22Rv1 (cell line): ENCODE measurements around the gene SPINK7.
A peak's percentile ranks its signal among the peaks of the same experiment; 100 is the strongest.
"Not testable (repeated sequence)": the region's sequence is repeated elsewhere in the genome, so short reads cannot be mapped to it uniquely, and the experiment has no call there.

Experiments
- H3K27ac ChIP-seq: fragments of 450-650 bp; 2 replicates; pipeline ENCODE4 v1.5.1; 2017
- ZFX ChIP-seq: fragments of 450-650 bp; IDR thresholded peaks from 2 replicates; pipeline ENCODE4 v1.6.1; 2017; ENCODE audit warnings: antibody characterized with exemption, borderline replicate concordance
- TF ChIP-seq, protein P1 (sequence below): fragments of 450-650 bp; IDR thresholded peaks from 2 replicates; pipeline ENCODE4 v1.5.1; 2017; ENCODE audit warnings: mild to moderate bottlenecking

Gene SPINK7

DNA sequence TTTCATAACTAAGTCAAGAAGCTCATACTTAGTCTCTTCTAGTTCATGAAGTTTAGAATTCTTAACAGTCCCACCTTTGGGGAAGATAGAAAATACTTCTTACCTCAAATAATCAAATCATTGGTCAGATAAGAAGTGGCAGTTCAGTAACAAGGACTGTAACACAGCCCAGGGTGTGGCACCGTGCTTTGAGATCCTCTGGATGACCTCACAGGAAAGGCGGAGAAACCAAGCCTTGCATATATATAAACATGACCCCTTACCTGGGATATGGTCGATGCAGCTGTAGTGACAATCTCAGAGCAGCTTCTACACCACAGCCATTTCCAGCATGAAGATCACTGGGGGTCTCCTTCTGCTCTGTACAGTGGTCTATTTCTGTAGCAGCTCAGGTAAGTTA, at the start of gene SPINK7:
Gene SPINK7 (plus strand): TSS at position 271 of the 400 bp plus-strand sequence. CDS start 61 bp downstream, at position 332.
- TF ChIP-seq ZFX: no peak
- TF ChIP-seq, protein P1, sequence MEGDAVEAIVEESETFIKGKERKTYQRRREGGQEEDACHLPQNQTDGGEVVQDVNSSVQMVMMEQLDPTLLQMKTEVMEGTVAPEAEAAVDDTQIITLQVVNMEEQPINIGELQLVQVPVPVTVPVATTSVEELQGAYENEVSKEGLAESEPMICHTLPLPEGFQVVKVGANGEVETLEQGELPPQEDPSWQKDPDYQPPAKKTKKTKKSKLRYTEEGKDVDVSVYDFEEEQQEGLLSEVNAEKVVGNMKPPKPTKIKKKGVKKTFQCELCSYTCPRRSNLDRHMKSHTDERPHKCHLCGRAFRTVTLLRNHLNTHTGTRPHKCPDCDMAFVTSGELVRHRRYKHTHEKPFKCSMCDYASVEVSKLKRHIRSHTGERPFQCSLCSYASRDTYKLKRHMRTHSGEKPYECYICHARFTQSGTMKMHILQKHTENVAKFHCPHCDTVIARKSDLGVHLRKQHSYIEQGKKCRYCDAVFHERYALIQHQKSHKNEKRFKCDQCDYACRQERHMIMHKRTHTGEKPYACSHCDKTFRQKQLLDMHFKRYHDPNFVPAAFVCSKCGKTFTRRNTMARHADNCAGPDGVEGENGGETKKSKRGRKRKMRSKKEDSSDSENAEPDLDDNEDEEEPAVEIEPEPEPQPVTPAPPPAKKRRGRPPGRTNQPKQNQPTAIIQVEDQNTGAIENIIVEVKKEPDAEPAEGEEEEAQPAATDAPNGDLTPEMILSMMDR: no peak
- H3K27ac ChIP-seq: no peak within 1 kb of the TSS

DNA sequence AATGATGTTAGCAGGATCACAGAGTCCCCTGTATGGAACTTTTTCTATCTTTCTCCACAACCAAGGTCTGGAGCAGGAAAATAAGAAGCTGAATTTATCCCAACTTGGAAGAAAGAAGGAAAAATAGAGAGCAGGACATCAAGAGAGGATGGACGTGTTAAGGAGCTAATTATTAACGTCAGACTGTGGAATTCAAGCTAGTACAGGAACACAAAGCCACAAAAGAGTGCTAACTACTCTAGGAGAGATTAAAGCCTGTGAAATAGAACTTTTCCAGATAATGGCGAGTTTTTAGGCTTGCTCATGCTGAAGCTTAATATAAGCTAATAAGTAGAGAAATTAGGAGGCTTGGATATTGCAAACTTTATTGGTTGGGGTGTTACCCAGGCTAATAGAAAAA, 44.3 kb upstream of the SPINK7 start:
- no peak for TF ChIP-seq ZFX
- TF ChIP-seq, protein P1: no peak
- H3K27ac ChIP-seq: no peak overlapping the region

DNA sequence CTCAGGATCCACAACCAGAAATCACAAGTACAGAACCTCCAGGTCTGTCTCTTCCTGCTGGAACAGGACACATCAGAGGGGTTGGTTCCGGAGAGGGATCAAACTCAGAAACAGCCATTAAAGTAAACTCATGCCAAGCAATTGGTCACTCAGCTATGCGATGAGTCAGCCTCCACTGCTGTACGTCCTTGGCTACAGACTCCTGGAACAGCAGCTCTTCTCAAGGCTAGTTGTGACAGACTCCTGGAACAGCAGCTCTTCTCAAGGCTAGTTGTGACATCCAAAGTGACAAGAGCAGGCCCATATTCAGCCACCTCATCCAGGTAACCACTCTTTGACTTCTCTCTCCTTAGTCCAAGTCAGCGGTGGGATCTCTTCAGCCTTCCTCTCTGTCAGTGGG, 43.7 kb upstream of the SPINK7 start, which contains the start of gene SPINK13:
Gene SPINK13 (plus strand): TSS at position 229 of the 400 bp plus-strand sequence. CDS start 1,279 bp downstream, outside the sequence.
- no peak for TF ChIP-seq ZFX
- TF ChIP-seq, protein P1: no peak
- H3K27ac ChIP-seq: no peak within 1 kb of the TSS

DNA sequence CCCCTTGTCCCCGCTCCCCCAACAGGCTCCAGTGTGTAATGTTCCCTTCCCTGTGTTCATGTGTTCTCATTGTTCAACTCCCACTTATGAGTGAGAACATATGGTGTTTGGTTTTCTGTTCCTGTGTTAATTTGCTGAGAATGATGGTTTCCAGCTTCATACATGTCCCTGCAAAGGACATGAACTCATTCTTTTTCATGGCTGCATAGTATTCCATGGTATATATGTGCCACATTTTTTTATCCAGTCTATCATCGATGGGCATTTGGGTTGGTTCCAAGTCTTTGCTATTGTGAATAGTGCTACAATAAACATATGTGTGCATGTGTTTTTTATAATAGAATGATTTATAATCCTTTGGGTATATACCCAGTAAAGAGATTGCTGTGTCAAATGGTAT, 37.1 kb upstream of the SPINK7 start:
- not testable (repeated sequence) for H3K27ac ChIP-seq

DNA sequence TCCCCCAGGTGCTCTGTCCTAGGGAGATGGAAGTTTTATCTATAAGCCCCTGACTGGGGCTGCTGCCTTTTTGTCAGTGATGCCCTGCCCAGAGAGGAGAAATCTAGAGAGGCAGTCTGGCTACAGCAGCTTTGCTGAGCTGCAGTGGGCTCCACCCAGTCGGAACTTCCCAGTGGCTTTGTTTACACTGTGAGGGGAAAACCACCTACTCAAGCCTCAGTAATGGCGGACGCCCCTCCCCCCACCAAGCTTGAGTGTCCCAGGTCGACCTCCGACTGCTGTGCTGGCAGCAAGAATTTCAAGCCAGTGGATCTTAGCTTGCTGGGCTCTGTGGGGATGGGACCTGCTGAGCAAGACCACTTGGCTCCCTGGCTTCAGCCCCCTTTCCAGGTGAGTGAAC, 31.3 kb upstream of the SPINK7 start:
- not testable (repeated sequence) for H3K27ac ChIP-seq

DNA sequence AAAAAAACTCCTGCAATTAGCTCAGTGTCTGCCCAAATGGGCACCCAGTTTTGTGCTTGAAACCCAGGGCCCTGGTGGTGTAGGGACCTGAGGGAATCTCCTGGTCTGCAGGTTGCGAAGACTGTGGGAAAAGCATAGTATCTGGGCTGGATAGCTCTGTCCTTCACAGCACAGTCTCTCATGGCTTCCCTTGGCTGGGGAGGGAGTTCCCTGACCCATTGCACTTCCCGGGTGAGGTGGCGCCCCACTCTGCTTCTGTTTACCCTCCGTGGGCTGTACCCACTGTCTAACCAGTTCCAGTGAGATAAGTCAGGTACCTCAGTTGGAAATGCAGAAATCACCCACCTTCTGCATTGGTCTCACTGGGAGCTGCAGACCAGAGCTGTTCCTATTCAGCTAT, 30.9 kb upstream of the SPINK7 start:
- not testable (repeated sequence) for H3K27ac ChIP-seq

DNA sequence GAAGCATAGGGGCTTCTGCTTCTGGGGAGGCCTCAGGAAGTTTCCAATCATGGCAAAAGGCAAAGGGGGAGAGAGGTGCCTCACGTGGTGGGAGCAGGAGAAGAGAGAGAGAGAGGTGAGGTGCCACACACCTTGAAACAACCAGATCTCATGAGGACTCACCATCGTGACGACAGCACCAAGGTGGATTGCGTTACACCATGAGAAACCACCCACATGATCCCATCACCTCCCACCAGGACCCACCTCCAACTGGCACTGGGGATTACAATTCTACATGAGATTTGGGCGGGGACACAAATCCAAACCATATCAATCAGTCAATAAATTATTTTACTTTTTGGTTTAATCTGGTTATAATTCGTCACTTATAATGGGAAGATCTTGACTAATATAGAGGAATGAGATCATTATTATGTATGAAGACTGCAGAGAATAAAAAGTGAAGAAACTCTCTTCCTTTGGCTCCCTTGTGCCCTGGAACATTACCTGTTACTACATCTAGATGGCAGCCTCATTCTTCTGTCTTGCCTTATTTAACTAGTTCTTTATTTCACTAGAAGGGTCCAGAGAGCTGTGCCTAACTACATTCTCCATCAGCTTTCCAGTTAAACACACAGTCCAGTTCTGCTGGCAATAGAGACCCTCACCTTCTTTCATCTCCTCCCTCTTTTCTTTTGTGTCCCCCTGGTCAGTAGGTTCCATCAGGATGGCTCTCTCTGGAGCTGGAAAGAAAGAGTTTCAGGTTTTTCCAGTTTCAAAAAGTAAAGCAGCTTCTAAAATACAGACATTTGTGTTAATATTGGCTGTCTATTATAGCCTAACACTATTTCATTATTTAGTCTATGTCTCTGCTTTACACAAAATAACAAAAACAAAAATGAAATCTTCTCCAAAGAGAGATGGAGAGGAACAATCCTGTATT, 21.7 kb upstream of the SPINK7 start:
- no peak for TF ChIP-seq ZFX
- TF ChIP-seq, protein P1: peak; percentile 72
- no peak overlapping the region for H3K27ac ChIP-seq

DNA sequence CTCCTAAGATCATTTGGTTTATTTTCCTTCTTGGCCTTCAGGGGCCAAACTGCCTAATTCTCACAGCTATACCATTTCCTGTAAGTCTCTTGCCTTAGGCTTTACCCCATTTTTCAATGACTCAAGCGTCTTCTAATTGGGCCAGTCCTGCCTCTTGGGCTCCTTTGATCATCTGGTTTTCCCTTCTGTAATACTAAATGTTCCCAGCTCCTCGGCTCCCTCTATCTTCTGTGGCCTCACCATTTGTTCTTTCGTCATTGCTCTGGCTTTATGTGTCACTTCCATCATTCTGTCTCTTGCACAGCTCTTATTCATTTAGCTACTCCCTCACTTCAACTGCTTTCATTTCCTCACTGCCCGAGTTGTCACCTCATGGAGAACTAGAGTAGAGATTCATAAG, 14.5 kb upstream of the SPINK7 start:
- no peak for TF ChIP-seq ZFX
- TF ChIP-seq, protein P1: no peak
- no peak overlapping the region for H3K27ac ChIP-seq

DNA sequence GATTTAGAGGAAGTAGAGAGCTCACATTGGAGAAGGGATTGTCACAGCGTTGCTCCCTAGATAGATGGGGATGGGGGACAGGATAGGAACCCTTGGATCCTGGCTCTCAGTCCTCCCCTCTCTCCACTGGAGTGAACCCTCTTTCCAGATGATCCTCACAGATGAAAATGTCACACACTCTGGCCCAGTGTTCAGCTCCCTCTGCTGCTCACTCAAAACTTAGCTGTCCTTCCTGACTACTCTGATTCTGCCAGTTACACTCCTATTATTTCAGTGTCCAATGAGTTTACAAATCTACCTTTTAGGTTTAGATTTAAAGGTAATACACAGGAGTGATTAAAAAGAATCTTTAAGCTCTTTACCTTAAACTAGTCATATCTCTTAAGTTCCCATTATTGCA, 5.8 kb upstream of the SPINK7 start:
- no peak overlapping the region for H3K27ac ChIP-seq
- TF ChIP-seq, protein P1: no peak
- TF ChIP-seq ZFX: no peak
